CD4-positive, alpha-beta T cell (primary cell): ENCODE data around the gene RERE. TPM values are rescaled to one million over a fixed set of nuclear protein-coding genes. Genes with fewer than 3 reads are reported as not detected.

Experiments used
- ATAC-seq: fragments of 200-7000 bp; cut with Tn5 transposase; one replicate; pipeline ENCODE4 v1.10.0; 2022; ENCODE audit warnings: mild to moderate bottlenecking; ENCODE audit not compliant: poor library complexity
- CTCF ChIA-PET: fragments of 350-600 bp; sonication (Branson Sonifier 250); formaldehyde crosslinking; loops from one replicate; lab custom pipeline; 2021; ENCODE audit warnings: antibody characterized with exemption, inconsistent platforms; lab: Charles Lee
- POLR2A ChIA-PET: fragments of 350-600 bp; sonication (Branson Sonifier 250); formaldehyde crosslinking; loops from one replicate; lab custom pipeline; 2021; ENCODE audit warnings: antibody characterized with exemption, inconsistent platforms; lab: Charles Lee
- DNase-seq, 14 experiments: peaks; one replicate each; pipeline ENCODE4 v3.0.0-alpha.2; 2013 to 2020; ENCODE audit warnings: mixed read lengths in 2 of 14
- H3K27ac ChIP-seq, 2 donors: one replicate each; pipeline versions ENCODE4 v1.5.1 to v1.7.0; 2013; ENCODE audit warnings: low read length in 2 of 2, low read depth in 1 of 2, mild to moderate bottlenecking in 1 of 2
- H3K27me3 ChIP-seq, 2 experiments: 1 replicate in 1 of 2; 2 replicates in 1 of 2; pipeline versions ENCODE4 v1.6.1 to v1.7.0; 2013; ENCODE audit warnings: low read length in 2 of 2, control low read depth in 1 of 2, mild to moderate bottlenecking in 1 of 2, moderate library complexity in 1 of 2; ENCODE audit not compliant: insufficient read depth in 2 of 2, control insufficient read depth in 1 of 2
- H3K36me3 ChIP-seq: one replicate; pipeline ENCODE4 v1.6.1; 2013; ENCODE audit warnings: low read length, control low read depth; ENCODE audit not compliant: insufficient read depth
- H3K4me1 ChIP-seq: one replicate; pipeline ENCODE4 v1.6.1; 2013; ENCODE audit warnings: low read length, control low read depth; ENCODE audit not compliant: insufficient read depth
- H3K4me3 ChIP-seq: one replicate; pipeline ENCODE4 v1.5.1; 2013; ENCODE audit warnings: mild to moderate bottlenecking, low read length, moderate library complexity
- H3K9me3 ChIP-seq, 2 experiments: 1 replicate in 1 of 2; 2 replicates in 1 of 2; pipeline versions ENCODE4 v1.6.1 to v1.7.0; 2013; ENCODE audit warnings: low read length in 2 of 2, mild to moderate bottlenecking in 2 of 2, control low read depth in 1 of 2, moderate library complexity in 1 of 2; ENCODE audit not compliant: control insufficient read depth in 1 of 2, insufficient read depth in 1 of 2
- H3K27ac Mint-ChIP-seq: one replicate; pipeline ENCODE4 v1.8.0; 2020; ENCODE audit warnings: mixed read lengths
- H3K27me3 Mint-ChIP-seq: one replicate; pipeline ENCODE4 v1.8.0; 2021; ENCODE audit warnings: mixed read lengths
- H3K36me3 Mint-ChIP-seq: one replicate; pipeline ENCODE4 v1.8.0; 2021; ENCODE audit warnings: low read depth, mixed read lengths
- H3K4me1 Mint-ChIP-seq: one replicate; pipeline ENCODE4 v1.8.0; 2021; ENCODE audit warnings: low read depth, mixed read lengths
- H3K4me3 Mint-ChIP-seq: one replicate; pipeline ENCODE4 v1.8.0; 2020; ENCODE audit warnings: mild to moderate bottlenecking, mixed read lengths
- H3K9me3 Mint-ChIP-seq: one replicate; pipeline ENCODE4 v1.8.0; 2020; ENCODE audit warnings: mixed read lengths
- intact Hi-C, 2 experiments: fragments of 100-400 bp; cut with DNase I in 1 of 2; cut with micrococcal nuclease in 1 of 2; formaldehyde crosslinking; loops; one replicate each; pipeline versions ENCODE4 v1.15.1 to v1.9.0; 2023 to 2025; cut with DNase I, micrococcal nuclease
- total RNA-seq, 174 experiments: library from RNA in 2 of 174; stranded (reverse) in 2 of 174; gene quantifications; one replicate each; pipeline ENCODE4 v1.2.3 and lab custom pipeline; 2021 to 2026
- TF ChIP-seq, protein P1 (sequence below): fragments of 200-600 bp; IDR thresholded peaks from one replicate; pipeline ENCODE4 v1.8.0; 2022; ENCODE audit warnings: antibody characterized with exemption, mild to moderate bottlenecking

Gene RERE
- total RNA-seq, 2 experiments from 2014 or later = 78.4 to 84.0 TPM

- Mint-ChIP-seq H3K9me3 (peaks cover 7% of the 10 kb centered on the region), H3K4me1 (no peaks in the 10 kb centered on the region), H3K27me3 (no peaks in the 10 kb centered on the region), H3K27ac (no peak overlapping the region), H3K4me3 (no peak overlapping the region), H3K36me3 (peaks cover 41% of the 10 kb centered on the region)
- ATAC-seq = no peak
- H3K9me3 ChIP-seq = peaks cover 3 to 11% of the 10 kb centered on the region in 2 experiments
- no peak for DNase-seq
- H3K36me3 ChIP-seq = no peaks in the 10 kb centered on the region
- TF ChIP-seq, protein P1, sequence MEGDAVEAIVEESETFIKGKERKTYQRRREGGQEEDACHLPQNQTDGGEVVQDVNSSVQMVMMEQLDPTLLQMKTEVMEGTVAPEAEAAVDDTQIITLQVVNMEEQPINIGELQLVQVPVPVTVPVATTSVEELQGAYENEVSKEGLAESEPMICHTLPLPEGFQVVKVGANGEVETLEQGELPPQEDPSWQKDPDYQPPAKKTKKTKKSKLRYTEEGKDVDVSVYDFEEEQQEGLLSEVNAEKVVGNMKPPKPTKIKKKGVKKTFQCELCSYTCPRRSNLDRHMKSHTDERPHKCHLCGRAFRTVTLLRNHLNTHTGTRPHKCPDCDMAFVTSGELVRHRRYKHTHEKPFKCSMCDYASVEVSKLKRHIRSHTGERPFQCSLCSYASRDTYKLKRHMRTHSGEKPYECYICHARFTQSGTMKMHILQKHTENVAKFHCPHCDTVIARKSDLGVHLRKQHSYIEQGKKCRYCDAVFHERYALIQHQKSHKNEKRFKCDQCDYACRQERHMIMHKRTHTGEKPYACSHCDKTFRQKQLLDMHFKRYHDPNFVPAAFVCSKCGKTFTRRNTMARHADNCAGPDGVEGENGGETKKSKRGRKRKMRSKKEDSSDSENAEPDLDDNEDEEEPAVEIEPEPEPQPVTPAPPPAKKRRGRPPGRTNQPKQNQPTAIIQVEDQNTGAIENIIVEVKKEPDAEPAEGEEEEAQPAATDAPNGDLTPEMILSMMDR = no peak
- POLR2A ChIA-PET = no interaction called here
- intact Hi-C loops = no loop called here
- H3K4me3 ChIP-seq = no peak overlapping the region
- H3K4me1 ChIP-seq = no peaks in the 10 kb centered on the region
- H3K27me3 ChIP-seq = no peaks in the 10 kb centered on the region
- CTCF ChIA-PET = no interaction called here
- H3K27ac ChIP-seq = no peak overlapping the region
Observed at GRCh38 chr1:8739377-8739776, 78.1 kb downstream of the RERE start.

- Mint-ChIP-seq H3K4me1 (no peaks in the 10 kb centered on the region), H3K27ac (no peak overlapping the region), H3K9me3 (peaks cover 11% of the 10 kb centered on the region), H3K36me3 (peaks cover 42% of the 10 kb centered on the region), H3K27me3 (no peaks in the 10 kb centered on the region), H3K4me3 (no peak overlapping the region)
- TF ChIP-seq, protein P1 = no peak
- Histone ChIP-seq H3K9me3 (peaks cover 7 to 11% of the 10 kb centered on the region in 2 experiments), H3K27me3 (no peaks in the 10 kb centered on the region), H3K36me3 (no peaks in the 10 kb centered on the region), H3K4me1 (no peaks in the 10 kb centered on the region), H3K27ac (no peak overlapping the region), H3K4me3 (no peak overlapping the region)
- ATAC-seq = no peak
- CTCF ChIA-PET = interaction anchor here (1.3 kb wide), 1 partner anchor 112 kb away, joined by 3 read pairs; no protein-coding TSS in a partner anchor
- POLR2A ChIA-PET = interaction anchor here (1.1 kb wide), 1 partner anchor 55 kb away, joined by 3 read pairs; no protein-coding TSS in a partner anchor
- no peak for DNase-seq
- intact Hi-C loops = no loop called here
Observed at GRCh38 chr1:8736927-8737326, 80.5 kb downstream of the RERE start.

DNA sequence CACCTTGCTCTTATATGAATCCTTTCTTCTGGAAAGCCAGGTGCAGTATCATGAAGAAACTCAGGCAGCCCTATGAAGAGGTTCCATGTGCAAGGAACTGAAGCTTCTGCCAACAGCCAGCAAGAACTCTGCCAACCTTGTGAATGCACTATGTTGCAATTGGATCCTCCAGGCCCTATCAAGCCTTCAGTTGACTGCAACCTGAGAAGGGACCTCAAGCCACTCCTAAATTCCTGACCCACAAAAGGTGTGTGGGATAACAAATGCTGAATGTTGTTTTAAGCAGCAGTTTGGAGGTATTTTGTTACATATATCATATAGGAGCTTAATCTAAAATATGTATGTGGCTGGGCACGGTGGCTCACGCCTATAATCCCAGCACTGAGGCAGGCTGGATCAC lies 84.0 kb downstream of the RERE start:
- no peaks in the 10 kb centered on the region for H3K36me3 ChIP-seq
- no peaks in the 10 kb centered on the region for H3K4me1 ChIP-seq
- H3K36me3 Mint-ChIP-seq = peaks cover 31% of the 10 kb centered on the region
- no peak overlapping the region for H3K27ac Mint-ChIP-seq
- no peak overlapping the region for H3K27ac ChIP-seq
- TF ChIP-seq, protein P1 = no peak
- POLR2A ChIA-PET = no interaction called here
- DNase-seq (no peak), ATAC-seq (no peak)
- H3K4me1 Mint-ChIP-seq = no peaks in the 10 kb centered on the region
- peaks cover 0 to 9% of the 10 kb centered on the region in 2 experiments for H3K9me3 ChIP-seq
- no peak overlapping the region for H3K4me3 ChIP-seq
- peaks cover 6% of the 10 kb centered on the region for H3K9me3 Mint-ChIP-seq
- no peaks in the 10 kb centered on the region for H3K27me3 Mint-ChIP-seq
- no peaks in the 10 kb centered on the region for H3K27me3 ChIP-seq
- H3K4me3 Mint-ChIP-seq = no peak overlapping the region
- CTCF ChIA-PET = interaction anchor here (1.4 kb wide), 1 partner anchor 172 kb away, joined by 3 read pairs; no protein-coding TSS in a partner anchor
- intact Hi-C loops = no loop called here
